Vagina (tissue), 2 donors: ENCODE measurements around the gene AGER. TPM values are rescaled to one million over a fixed set of nuclear protein-coding genes. Genes with fewer than 3 reads are reported as not detected.
"Not testable (repeated sequence)": the region's sequence is repeated elsewhere in the genome, so short reads cannot be mapped to it uniquely, and the experiment has no call there.

ENCODE experiments used
- DNase-seq, 2 donors: peaks; one replicate each; pipeline ENCODE4 v3.0.0-alpha.2; 2017; ENCODE audit errors: extremely low spot score in 2 of 2
- H3K27ac ChIP-seq: fragments of 200-600 bp; sonication (generic); one replicate; pipeline ENCODE4 v1.5.1; 2019
- H3K27me3 ChIP-seq: fragments of 200-600 bp; sonication (generic); one replicate; pipeline ENCODE4 v1.5.1; 2019
- H3K36me3 ChIP-seq, 2 donors: fragments of 200-600 bp; sonication (generic); one replicate each; pipeline ENCODE4 v1.5.1; 2017 to 2019
- H3K4me1 ChIP-seq: fragments of 200-600 bp; sonication (generic); one replicate; pipeline ENCODE4 v1.5.1; 2019
- H3K4me3 ChIP-seq, 2 donors: fragments of 200-600 bp; sonication (generic); 1 replicate in 1 of 2; 2 replicates in 1 of 2; pipeline ENCODE4 v1.5.1; 2016 to 2019
- H3K9me3 ChIP-seq: fragments of 200-600 bp; sonication (generic); one replicate; pipeline ENCODE4 v1.5.1; 2019
- CTCF ChIP-seq, 3 experiments: fragments of 450-650 bp in 2 of 3; fragments of 200-600 bp in 1 of 3; sonication (generic) in 1 of 3; IDR thresholded peaks; one replicate each; pipeline ENCODE4 v1.5.1; 2017 to 2019; ENCODE audit warnings: antibody characterized with exemption in 3 of 3, mild to moderate bottlenecking in 2 of 3, moderate library complexity in 2 of 3
- POLR2A ChIP-seq, 2 donors: fragments of 450-650 bp; IDR thresholded peaks; one replicate each; pipeline ENCODE4 v1.6.1; 2017; ENCODE audit warnings: antibody characterized with exemption in 2 of 2, mild to moderate bottlenecking in 2 of 2, moderate library complexity in 2 of 2
- POLR2AphosphoS5 ChIP-seq, 2 donors: sonication (generic); formaldehyde crosslinking; IDR thresholded peaks; one replicate each; pipeline ENCODE4 v1.9.0; 2017; ENCODE audit warnings: antibody characterized with exemption in 2 of 2, mild to moderate bottlenecking in 2 of 2, low read depth in 1 of 2; ENCODE audit not compliant: insufficient read depth in 1 of 2
- intact Hi-C: fragments of 100-400 bp; cut with DNase I; formaldehyde crosslinking; loops from one replicate; pipeline ENCODE4 v1.15.1; 2023
- total RNA-seq: library from RNA; depleted of rRNA; stranded (reverse); fragments of >200 nt; gene quantifications from one replicate; pipeline ENCODE4 v1.2.3, GENCODE V29; 2016

The AGER gene
- total RNA-seq, 1 donor from 2014 or later: 8.1 TPM

GRCh38 chr6:32146287-32146686 lies 37.8 kb downstream of the AGER start:
- H3K4me1 ChIP-seq: peaks cover 13% of the 10 kb centered on the region
- no peak for DNase-seq
- no peak for TF ChIP-seq CTCF (IDR thresholded peaks at IDR 0.05)
- TF ChIP-seq POLR2A (IDR thresholded peaks at IDR 0.05): no peak
- TF ChIP-seq POLR2AphosphoS5 (IDR thresholded peaks at IDR 0.05; ENCODE audit: insufficient read depth in 1 of 2, low read depth in 1 of 2): no peak
- no peaks in the 10 kb centered on the region for H3K27me3 ChIP-seq
- H3K27ac ChIP-seq: no peak overlapping the region
- H3K9me3 ChIP-seq: no peaks in the 10 kb centered on the region
- no peak overlapping the region for H3K4me3 ChIP-seq
- peaks cover 0 to 6% of the 10 kb centered on the region in 2 donors for H3K36me3 ChIP-seq
- intact Hi-C loops: no loop called here

DNA sequence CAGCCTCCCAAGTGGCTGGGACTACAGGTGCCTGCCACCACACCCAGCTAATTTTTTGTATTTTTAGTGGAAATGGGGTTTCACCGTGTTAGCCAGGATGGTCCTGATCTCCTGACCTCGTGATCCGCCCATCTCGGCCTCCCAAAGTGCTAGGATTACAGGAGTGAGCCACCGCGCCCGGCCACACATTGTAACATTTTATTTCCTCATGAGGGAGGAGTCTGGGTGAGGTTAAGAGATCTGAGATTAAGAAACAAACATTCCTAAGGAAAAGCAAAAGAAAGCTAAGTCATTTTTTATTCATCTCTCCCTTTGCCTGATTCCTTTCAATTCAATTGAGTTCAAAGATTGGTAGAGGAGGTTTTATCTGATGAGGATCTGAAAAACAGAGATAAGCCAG lies 39.8 kb downstream of the AGER start:
- H3K9me3 ChIP-seq, H3K27ac ChIP-seq: not testable (repeated sequence)

GRCh38 chr6:32140420-32141046 lies 43.5 kb downstream of the AGER start:
- intact Hi-C loops: no loop called here
- Histone ChIP-seq H3K4me3 (no peak overlapping the region), H3K9me3 (no peaks in the 10 kb centered on the region), H3K27ac (no peak overlapping the region), H3K27me3 (no peaks in the 10 kb centered on the region), H3K4me1 (no peaks in the 10 kb centered on the region), H3K36me3 (no peaks in the 10 kb centered on the region)
- no peak for DNase-seq
- TF ChIP-seq CTCF (IDR thresholded peaks at IDR 0.05): no peak
- no peak for TF ChIP-seq POLR2AphosphoS5 (IDR thresholded peaks at IDR 0.05; ENCODE audit: insufficient read depth in 1 of 2, low read depth in 1 of 2)
- TF ChIP-seq POLR2A (IDR thresholded peaks at IDR 0.05): no peak

More for the DNA sequence above, 39.8 kb downstream of the AGER start:
- H3K36me3 ChIP-seq, intact Hi-C loops, DNase-seq, H3K4me3 ChIP-seq, H3K4me1 ChIP-seq, H3K27me3 ChIP-seq: not testable (repeated sequence)
- peak in 1 of 2 donors; percentile 24 for TF ChIP-seq POLR2AphosphoS5 (IDR thresholded peaks at IDR 0.05; ENCODE audit: insufficient read depth in 1 of 2, low read depth in 1 of 2)

GRCh38 chr6:32139590-32139989 lies 44.5 kb downstream of the AGER start:
- H3K27ac ChIP-seq: no peak overlapping the region
- no peak for TF ChIP-seq CTCF (IDR thresholded peaks at IDR 0.05)
- no peak for TF ChIP-seq POLR2A (IDR thresholded peaks at IDR 0.05)
- TF ChIP-seq POLR2AphosphoS5 (IDR thresholded peaks at IDR 0.05; ENCODE audit: insufficient read depth in 1 of 2, low read depth in 1 of 2): no peak
- H3K9me3 ChIP-seq: no peaks in the 10 kb centered on the region
- H3K4me3 ChIP-seq: no peak overlapping the region
- no peak for DNase-seq
- intact Hi-C loops: no loop called here
- H3K27me3 ChIP-seq: no peaks in the 10 kb centered on the region
- no peaks in the 10 kb centered on the region for H3K36me3 ChIP-seq
- no peaks in the 10 kb centered on the region for H3K4me1 ChIP-seq

DNA sequence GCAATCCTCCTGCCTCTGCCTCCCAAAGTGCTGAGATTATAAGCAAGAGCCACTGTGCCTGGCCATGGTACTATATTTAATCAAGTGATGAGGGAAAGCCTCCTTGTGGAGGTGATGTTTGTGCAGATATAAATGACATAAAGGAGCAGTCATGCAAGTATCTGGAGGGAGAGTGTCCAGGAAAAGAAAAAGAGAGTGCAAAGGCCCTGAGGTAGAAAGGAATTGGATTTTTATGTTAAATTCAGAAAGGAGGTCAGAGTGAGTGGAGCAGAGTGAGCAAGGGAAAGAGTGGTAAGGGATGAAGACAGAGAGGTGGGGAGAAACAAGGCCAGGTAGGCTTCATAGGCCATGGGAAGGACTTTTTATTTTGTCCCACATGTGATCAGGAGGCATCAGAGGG lies 46.6 kb downstream of the AGER start:
- no peak for DNase-seq
- no peaks in the 10 kb centered on the region for H3K4me1 ChIP-seq
- H3K9me3 ChIP-seq: no peaks in the 10 kb centered on the region
- H3K27me3 ChIP-seq: no peaks in the 10 kb centered on the region
- H3K27ac ChIP-seq: no peak overlapping the region
- no peak overlapping the region for H3K4me3 ChIP-seq
- TF ChIP-seq CTCF (IDR thresholded peaks at IDR 0.05): no peak
- no peak for TF ChIP-seq POLR2A (IDR thresholded peaks at IDR 0.05)
- TF ChIP-seq POLR2AphosphoS5 (IDR thresholded peaks at IDR 0.05; ENCODE audit: insufficient read depth in 1 of 2, low read depth in 1 of 2): no peak
- intact Hi-C loops: no loop called here
- H3K36me3 ChIP-seq: no peaks in the 10 kb centered on the region
